ENCODE measurements around the gene PDE9A. TPM values are rescaled to one million over a fixed set of nuclear protein-coding genes. Genes with fewer than 3 reads are reported as not detected.

The PDE9A gene
- total and polyA plus RNA-seq, 3 donors from 2014 or later: 5.7 to 6.4 (median 6.3) TPM

DNA sequence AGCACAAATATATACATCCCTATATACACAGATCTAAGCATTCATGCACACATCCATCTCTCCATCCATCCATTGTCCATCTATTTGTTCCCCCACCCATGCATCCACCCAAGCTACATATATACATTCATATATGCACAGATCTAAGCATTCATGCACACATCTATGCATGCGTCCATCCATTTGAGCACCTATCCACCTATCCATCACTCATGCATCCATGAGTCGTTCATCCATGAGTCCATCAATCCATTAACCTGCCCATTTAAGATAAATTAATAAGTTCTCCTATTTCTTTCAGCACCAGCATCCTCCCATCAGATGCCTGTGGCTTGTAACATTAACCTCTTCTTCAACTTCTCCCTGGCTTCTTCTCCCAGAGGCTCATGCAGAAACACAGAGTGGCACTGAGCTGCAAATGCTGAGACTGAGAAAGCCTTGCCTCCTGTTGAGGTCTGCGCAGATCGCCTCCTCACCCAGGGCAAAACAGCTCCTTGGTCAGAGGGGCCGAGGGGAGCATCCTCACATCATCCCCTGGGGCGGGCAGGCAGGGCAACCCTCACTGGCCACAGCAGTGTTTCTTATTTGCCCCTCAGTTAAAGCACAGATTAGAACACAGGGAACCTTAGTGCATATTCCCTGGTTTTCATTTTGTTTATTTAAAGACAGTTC lies 17.4 kb upstream of the PDE9A start:
- H3K27ac ChIP-seq: no peak overlapping the region
- TF ChIP-seq, protein P1, sequence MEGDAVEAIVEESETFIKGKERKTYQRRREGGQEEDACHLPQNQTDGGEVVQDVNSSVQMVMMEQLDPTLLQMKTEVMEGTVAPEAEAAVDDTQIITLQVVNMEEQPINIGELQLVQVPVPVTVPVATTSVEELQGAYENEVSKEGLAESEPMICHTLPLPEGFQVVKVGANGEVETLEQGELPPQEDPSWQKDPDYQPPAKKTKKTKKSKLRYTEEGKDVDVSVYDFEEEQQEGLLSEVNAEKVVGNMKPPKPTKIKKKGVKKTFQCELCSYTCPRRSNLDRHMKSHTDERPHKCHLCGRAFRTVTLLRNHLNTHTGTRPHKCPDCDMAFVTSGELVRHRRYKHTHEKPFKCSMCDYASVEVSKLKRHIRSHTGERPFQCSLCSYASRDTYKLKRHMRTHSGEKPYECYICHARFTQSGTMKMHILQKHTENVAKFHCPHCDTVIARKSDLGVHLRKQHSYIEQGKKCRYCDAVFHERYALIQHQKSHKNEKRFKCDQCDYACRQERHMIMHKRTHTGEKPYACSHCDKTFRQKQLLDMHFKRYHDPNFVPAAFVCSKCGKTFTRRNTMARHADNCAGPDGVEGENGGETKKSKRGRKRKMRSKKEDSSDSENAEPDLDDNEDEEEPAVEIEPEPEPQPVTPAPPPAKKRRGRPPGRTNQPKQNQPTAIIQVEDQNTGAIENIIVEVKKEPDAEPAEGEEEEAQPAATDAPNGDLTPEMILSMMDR (IDR thresholded peaks at IDR 0.05): no peak
- TF ChIP-seq POLR2A (IDR thresholded peaks at IDR 0.05): no peak
- intact Hi-C loops (cut with DNase I; ENCODE audit: low total_unique reads): no loop called here

DNA sequence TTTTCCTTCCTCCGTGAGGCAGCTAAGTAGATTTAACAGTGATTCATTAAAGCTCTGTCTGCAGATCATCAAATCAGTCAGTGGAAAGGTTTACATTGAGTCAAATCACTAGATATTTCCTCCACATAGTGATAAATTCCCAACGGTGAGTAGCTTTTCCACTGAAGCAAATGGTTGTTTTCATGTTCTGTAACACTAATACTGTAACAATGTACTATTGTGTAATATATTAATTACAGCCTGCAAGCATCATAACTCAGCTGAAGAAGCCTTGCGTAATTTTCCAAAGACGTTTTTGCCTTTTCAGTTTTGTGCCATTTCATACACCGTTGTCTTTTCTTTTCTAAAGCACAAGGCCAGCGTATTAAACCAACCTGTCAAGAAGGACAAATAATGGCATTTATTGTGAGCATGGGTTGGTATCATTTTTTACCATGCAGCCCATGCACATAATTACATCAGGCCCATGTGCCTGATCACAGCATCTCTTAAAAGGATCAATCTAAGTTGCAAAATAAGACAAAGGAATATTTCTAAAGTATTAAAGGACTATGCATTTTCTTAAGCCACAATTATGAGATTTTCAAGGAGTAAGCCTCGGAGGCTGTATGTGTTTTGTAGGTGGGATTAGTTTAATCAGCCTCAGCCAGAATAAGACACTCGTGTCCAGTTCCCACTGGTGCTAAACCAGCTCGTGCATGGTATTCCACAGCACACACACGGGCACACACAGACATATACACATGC lies 16.7 kb upstream of the PDE9A start:
- DNase-seq: no peak
- intact Hi-C loops (cut with DNase I; ENCODE audit: low total_unique reads): no loop called here
- no peak for TF ChIP-seq POLR2A (IDR thresholded peaks at IDR 0.05)
- TF ChIP-seq, protein P1 (IDR thresholded peaks at IDR 0.05): no peak
- peaks cover 11% of the 10 kb centered on the region for H3K4me1 ChIP-seq
- no peak overlapping the region for H3K4me3 ChIP-seq
- no peaks in the 10 kb centered on the region for H3K9me3 ChIP-seq
- H3K36me3 ChIP-seq (ENCODE audit: low read depth, missing control alignments): no peaks in the 10 kb centered on the region
- no peak overlapping the region for H3K27ac ChIP-seq
- no peaks in the 10 kb centered on the region for H3K27me3 ChIP-seq
- WGBS, 2 donors: 55 to 64% methylated on average over 10 of the region's 10 CpGs

More for the DNA sequence above, 17.4 kb upstream of the PDE9A start:
- Histone ChIP-seq H3K27me3 (no peaks in the 10 kb centered on the region), H3K4me3 (no peak overlapping the region), H3K4me1 (peaks cover 8% of the 10 kb centered on the region), H3K9me3 (no peaks in the 10 kb centered on the region), H3K36me3 (ENCODE audit: low read depth, missing control alignments) (no peaks in the 10 kb centered on the region)
- 89 to 90% methylated on average over 6 of the region's 6 CpGs for WGBS, 2 donors
- no peak for DNase-seq

DNA sequence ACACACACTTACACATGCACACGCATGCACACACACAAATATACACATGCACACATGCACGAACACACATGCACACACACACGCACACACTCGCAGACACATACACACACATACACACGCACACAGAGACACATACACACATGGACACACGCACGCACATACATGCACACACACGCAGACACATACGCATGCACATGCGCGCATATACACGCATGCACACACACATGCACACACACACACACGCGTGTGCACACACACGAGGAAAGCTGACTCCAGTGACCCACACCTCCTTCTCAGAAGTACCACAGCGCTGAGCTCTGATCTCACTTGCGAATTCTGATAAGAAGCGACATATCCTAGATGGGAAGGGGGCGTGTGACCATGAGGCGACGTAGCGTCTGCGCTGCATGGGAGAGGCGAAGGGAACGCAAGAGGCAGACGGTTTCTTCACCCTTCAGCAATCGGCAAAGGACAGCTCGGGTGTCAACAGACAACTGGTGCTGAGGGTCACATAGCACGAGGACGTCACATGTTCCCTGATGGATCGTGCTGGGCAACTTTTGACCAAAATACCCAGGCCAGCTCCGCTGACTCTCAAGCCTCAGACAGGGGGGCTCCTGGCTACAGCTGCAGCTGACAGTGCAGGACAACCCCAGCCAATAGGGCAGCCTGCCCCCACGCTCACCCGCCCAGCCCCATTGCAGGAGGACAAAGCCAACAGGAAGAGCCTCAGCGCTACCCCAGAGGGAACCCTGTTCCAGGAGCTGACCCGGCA lies 16.0 kb upstream of the PDE9A start:
- Histone ChIP-seq H3K4me1 (peaks cover 11% of the 10 kb centered on the region), H3K36me3 (ENCODE audit: low read depth, missing control alignments) (no peaks in the 10 kb centered on the region), H3K27me3 (no peaks in the 10 kb centered on the region), H3K27ac (no peak overlapping the region), H3K4me3 (no peak overlapping the region), H3K9me3 (no peaks in the 10 kb centered on the region)
- 73 to 78% methylated on average over 23 to 36 of the region's 36 CpGs for WGBS, 2 donors
- TF ChIP-seq, protein P1 (IDR thresholded peaks at IDR 0.05): no peak
- TF ChIP-seq POLR2A (IDR thresholded peaks at IDR 0.05): no peak
- intact Hi-C loops (cut with DNase I; ENCODE audit: low total_unique reads): no loop called here
- no peak for DNase-seq

DNA sequence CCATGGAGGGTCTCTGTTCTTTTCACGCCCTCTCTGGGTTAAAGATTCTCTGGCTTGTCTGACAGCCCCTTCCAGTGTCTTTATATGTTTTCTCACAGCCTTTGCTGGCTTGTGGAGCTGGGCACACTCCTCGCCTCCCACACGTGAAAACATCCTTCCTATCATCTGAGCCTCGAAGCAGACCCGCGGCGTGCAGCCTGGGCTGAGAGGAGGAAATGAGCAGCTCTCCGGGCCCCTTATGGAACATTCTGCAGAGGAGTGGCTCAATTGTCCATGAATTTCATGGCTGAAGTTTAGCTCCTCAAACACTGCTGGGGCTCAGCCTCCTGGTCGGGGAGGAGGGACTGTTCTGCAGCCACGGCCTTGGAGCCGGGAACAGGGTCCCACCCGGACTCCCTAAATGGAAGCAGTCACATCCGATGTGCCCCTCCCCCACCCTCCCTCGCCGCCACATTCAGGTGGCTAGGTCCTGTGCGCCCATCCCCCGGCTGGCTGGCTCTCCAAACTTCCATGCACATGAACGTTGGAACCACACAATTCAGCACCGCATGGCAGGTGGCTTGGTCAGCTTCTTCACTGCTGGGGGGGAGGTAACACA lies 15.1 kb upstream of the PDE9A start:
- Histone ChIP-seq H3K4me1 (peaks cover 11% of the 10 kb centered on the region), H3K36me3 (ENCODE audit: low read depth, missing control alignments) (no peaks in the 10 kb centered on the region), H3K9me3 (no peaks in the 10 kb centered on the region), H3K27ac (no peak overlapping the region), H3K4me3 (no peak overlapping the region), H3K27me3 (no peaks in the 10 kb centered on the region)
- intact Hi-C loops (cut with DNase I; ENCODE audit: low total_unique reads): no loop called here
- 13 to 31% methylated on average over 14 to 19 of the region's 19 CpGs for WGBS, 2 donors
- TF ChIP-seq, protein P1 (IDR thresholded peaks at IDR 0.05): no peak
- TF ChIP-seq POLR2A (IDR thresholded peaks at IDR 0.05): no peak
- no peak for DNase-seq

All from testis (tissue), 3 donors.